ENCODE data around the gene ZFYVE9. TPM values are rescaled to one million over a fixed set of nuclear protein-coding genes. Genes with fewer than 3 reads are reported as not detected.

Gene ZFYVE9
- total RNA-seq, 4 donors from 2014 or later: 23.1 to 35.0 (median 27.7) TPM

DNA sequence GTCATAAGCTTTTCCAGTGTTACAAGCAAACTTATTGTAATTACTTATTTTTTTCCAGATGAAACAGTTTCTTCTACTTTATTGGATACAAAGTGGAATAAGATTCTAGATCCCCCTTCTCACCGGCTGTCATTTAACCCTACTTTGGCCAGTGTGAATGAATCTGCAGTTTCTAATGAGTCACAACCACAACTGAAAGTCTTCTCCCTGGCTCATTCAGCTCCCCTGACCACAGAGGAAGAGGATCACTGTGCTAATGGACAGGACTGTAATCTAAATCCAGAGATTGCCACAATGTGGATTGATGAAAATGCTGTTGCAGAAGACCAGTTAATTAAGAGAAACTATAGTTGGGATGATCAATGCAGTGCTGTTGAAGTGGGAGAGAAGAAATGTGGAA lies 95.5 kb downstream of the ZFYVE9 start:
- TF ChIP-seq, protein P1, sequence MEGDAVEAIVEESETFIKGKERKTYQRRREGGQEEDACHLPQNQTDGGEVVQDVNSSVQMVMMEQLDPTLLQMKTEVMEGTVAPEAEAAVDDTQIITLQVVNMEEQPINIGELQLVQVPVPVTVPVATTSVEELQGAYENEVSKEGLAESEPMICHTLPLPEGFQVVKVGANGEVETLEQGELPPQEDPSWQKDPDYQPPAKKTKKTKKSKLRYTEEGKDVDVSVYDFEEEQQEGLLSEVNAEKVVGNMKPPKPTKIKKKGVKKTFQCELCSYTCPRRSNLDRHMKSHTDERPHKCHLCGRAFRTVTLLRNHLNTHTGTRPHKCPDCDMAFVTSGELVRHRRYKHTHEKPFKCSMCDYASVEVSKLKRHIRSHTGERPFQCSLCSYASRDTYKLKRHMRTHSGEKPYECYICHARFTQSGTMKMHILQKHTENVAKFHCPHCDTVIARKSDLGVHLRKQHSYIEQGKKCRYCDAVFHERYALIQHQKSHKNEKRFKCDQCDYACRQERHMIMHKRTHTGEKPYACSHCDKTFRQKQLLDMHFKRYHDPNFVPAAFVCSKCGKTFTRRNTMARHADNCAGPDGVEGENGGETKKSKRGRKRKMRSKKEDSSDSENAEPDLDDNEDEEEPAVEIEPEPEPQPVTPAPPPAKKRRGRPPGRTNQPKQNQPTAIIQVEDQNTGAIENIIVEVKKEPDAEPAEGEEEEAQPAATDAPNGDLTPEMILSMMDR (IDR thresholded peaks at IDR 0.05): no peak
- no peak for ATAC-seq (ENCODE audit: low FRiP score)

DNA sequence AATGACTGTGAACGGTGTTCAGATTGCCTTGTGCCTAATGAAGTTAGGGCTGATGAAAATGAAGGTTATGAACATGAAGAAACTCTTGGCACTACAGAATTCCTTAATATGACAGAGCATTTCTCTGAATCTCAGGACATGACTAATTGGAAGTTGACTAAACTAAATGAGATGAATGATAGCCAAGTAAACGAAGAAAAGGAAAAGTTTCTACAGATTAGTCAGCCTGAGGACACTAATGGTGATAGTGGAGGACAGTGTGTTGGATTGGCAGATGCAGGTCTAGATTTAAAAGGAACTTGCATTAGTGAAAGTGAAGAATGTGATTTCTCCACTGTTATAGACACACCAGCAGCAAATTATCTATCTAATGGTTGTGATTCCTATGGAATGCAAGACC lies 96.6 kb downstream of the ZFYVE9 start:
- ATAC-seq (ENCODE audit: low FRiP score): peak; percentile 32

More for the DNA sequence above, 95.5 kb downstream of the ZFYVE9 start:
- DNase-seq (ENCODE audit: low spot score): no peak

GRCh38 chr1:52238887-52239707 lies 97.2 kb downstream of the ZFYVE9 start:
- ATAC-seq (ENCODE audit: low FRiP score) (no peak), DNase-seq (ENCODE audit: low spot score) (no peak)
- TF ChIP-seq, protein P1 (IDR thresholded peaks at IDR 0.05): no peak

More for the DNA sequence above, 96.6 kb downstream of the ZFYVE9 start:
- TF ChIP-seq, protein P1 (IDR thresholded peaks at IDR 0.05): no peak
- DNase-seq (ENCODE audit: low spot score): no peak

DNA sequence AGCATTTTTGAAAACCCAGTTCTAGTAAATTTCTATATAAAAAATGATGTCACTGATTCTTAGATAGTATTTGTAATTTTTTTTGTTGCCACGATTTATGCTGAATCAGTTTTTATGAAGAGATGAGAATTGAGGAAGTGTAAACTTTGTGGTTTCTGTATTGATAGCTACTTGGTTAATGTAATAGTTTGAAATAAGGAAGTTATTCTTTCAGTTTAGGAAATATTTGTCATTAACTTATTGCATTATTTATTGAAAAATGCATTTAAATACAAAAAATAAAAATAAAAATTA lies 97.8 kb downstream of the ZFYVE9 start:
- DNase-seq (ENCODE audit: low spot score) (no peak), ATAC-seq (ENCODE audit: low FRiP score) (no peak)
- TF ChIP-seq, protein P1 (IDR thresholded peaks at IDR 0.05): no peak

- TF ChIP-seq, protein P1 (IDR thresholded peaks at IDR 0.05): no peak
- no peak for DNase-seq (ENCODE audit: low spot score)
- no peak for ATAC-seq (ENCODE audit: low FRiP score)
Observed at GRCh38 chr1:52240592-52241210, 98.8 kb downstream of the ZFYVE9 start.

GRCh38 chr1:52243221-52243987 lies 101.5 kb downstream of the ZFYVE9 start:
- DNase-seq (ENCODE audit: low spot score) (no peak), ATAC-seq (ENCODE audit: low FRiP score) (no peak)
- TF ChIP-seq, protein P1 (IDR thresholded peaks at IDR 0.05): no peak
